ENCODE measurements around the gene DDX60.

DNA sequence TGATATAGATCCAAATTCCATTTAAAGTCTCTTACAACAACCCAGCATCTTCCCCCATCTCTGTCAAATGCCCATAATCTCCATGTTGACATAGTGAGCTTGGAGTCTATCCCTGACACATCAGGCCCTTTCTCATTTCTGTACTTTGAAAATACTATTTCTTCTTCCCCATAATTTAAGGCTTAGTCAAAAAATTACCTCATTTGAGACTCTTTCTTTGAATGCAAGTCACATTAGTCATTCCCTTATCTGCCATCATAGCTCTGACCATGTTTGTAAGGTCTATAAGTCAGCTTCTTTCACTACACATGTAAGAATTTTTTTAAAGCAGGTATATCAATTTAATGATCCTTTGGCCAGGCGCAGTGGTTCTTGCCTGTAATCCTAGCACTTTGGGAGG, 99.9 kb downstream of the DDX60 start:
- no peak for TF ChIP-seq EZH2phosphoT487 (IDR thresholded peaks at IDR 0.05; ENCODE audit: borderline replicate concordance, low read length)
- TF ChIP-seq, protein P1, sequence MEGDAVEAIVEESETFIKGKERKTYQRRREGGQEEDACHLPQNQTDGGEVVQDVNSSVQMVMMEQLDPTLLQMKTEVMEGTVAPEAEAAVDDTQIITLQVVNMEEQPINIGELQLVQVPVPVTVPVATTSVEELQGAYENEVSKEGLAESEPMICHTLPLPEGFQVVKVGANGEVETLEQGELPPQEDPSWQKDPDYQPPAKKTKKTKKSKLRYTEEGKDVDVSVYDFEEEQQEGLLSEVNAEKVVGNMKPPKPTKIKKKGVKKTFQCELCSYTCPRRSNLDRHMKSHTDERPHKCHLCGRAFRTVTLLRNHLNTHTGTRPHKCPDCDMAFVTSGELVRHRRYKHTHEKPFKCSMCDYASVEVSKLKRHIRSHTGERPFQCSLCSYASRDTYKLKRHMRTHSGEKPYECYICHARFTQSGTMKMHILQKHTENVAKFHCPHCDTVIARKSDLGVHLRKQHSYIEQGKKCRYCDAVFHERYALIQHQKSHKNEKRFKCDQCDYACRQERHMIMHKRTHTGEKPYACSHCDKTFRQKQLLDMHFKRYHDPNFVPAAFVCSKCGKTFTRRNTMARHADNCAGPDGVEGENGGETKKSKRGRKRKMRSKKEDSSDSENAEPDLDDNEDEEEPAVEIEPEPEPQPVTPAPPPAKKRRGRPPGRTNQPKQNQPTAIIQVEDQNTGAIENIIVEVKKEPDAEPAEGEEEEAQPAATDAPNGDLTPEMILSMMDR (conservative IDR thresholded peaks at IDR 0.05; ENCODE audit: low read depth, low read length) = no peak

Data from PC-3 (cell line).